Vagina (tissue), 2 donors: ENCODE measurements around the gene MEG3. TPM values are rescaled to one million over a fixed set of nuclear protein-coding genes. Genes with fewer than 3 reads are reported as not detected.

Experiments
- DNase-seq, 2 donors: peaks; one replicate each; pipeline ENCODE4 v3.0.0-alpha.2; 2017; ENCODE audit errors: extremely low spot score in 2 of 2
- H3K27ac ChIP-seq: fragments of 200-600 bp; sonication (generic); one replicate; pipeline ENCODE4 v1.5.1; 2019
- H3K27me3 ChIP-seq: fragments of 200-600 bp; sonication (generic); one replicate; pipeline ENCODE4 v1.5.1; 2019
- H3K36me3 ChIP-seq, 2 donors: fragments of 200-600 bp; sonication (generic); one replicate each; pipeline ENCODE4 v1.5.1; 2017 to 2019
- H3K4me1 ChIP-seq: fragments of 200-600 bp; sonication (generic); one replicate; pipeline ENCODE4 v1.5.1; 2019
- H3K4me3 ChIP-seq, 2 donors: fragments of 200-600 bp; sonication (generic); 1 replicate in 1 of 2; 2 replicates in 1 of 2; pipeline ENCODE4 v1.5.1; 2016 to 2019
- H3K9me3 ChIP-seq: fragments of 200-600 bp; sonication (generic); one replicate; pipeline ENCODE4 v1.5.1; 2019
- CTCF ChIP-seq, 3 experiments: fragments of 450-650 bp in 2 of 3; fragments of 200-600 bp in 1 of 3; sonication (generic) in 1 of 3; IDR thresholded peaks; one replicate each; pipeline ENCODE4 v1.5.1; 2017 to 2019; ENCODE audit warnings: antibody characterized with exemption in 3 of 3, mild to moderate bottlenecking in 2 of 3, moderate library complexity in 2 of 3
- POLR2A ChIP-seq, 2 donors: fragments of 450-650 bp; IDR thresholded peaks; one replicate each; pipeline ENCODE4 v1.6.1; 2017; ENCODE audit warnings: antibody characterized with exemption in 2 of 2, mild to moderate bottlenecking in 2 of 2, moderate library complexity in 2 of 2
- POLR2AphosphoS5 ChIP-seq, 2 donors: sonication (generic); formaldehyde crosslinking; IDR thresholded peaks; one replicate each; pipeline ENCODE4 v1.9.0; 2017; ENCODE audit warnings: antibody characterized with exemption in 2 of 2, mild to moderate bottlenecking in 2 of 2, low read depth in 1 of 2; ENCODE audit not compliant: insufficient read depth in 1 of 2
- intact Hi-C: fragments of 100-400 bp; cut with DNase I; formaldehyde crosslinking; loops from one replicate; pipeline ENCODE4 v1.15.1; 2023
- total RNA-seq: library from RNA; depleted of rRNA; stranded (reverse); fragments of >200 nt; gene quantifications from one replicate; pipeline ENCODE4 v1.2.3, GENCODE V29; 2016

MEG3 gene
- total RNA-seq, 1 donor from 2014 or later, result 126 TPM

GRCh38 chr14:100807496-100807895, 18.4 kb upstream of the MEG3 start:
- no peak overlapping the region for H3K4me3 ChIP-seq
- peaks cover 11% of the 10 kb centered on the region for H3K9me3 ChIP-seq
- no peaks in the 10 kb centered on the region for H3K4me1 ChIP-seq
- no peaks in the 10 kb centered on the region for H3K27me3 ChIP-seq
- DNase-seq, result no peak
- intact Hi-C loops, result no loop called here
- H3K27ac ChIP-seq, result no peak overlapping the region
- no peaks in the 10 kb centered on the region for H3K36me3 ChIP-seq
- TF ChIP-seq CTCF (IDR thresholded peaks at IDR 0.05), result no peak
- TF ChIP-seq POLR2AphosphoS5 (IDR thresholded peaks at IDR 0.05; ENCODE audit: insufficient read depth in 1 of 2, low read depth in 1 of 2), result no peak

GRCh38 chr14:100807979-100808734, 17.8 kb upstream of the MEG3 start:
- Histone ChIP-seq H3K36me3 (no peaks in the 10 kb centered on the region), H3K4me1 (no peaks in the 10 kb centered on the region), H3K27me3 (no peaks in the 10 kb centered on the region), H3K27ac (no peak overlapping the region), H3K4me3 (no peak overlapping the region), H3K9me3 (peaks cover 11% of the 10 kb centered on the region)
- TF ChIP-seq POLR2A (IDR thresholded peaks at IDR 0.05) (no peak), POLR2AphosphoS5 (IDR thresholded peaks at IDR 0.05; ENCODE audit: insufficient read depth in 1 of 2, low read depth in 1 of 2) (no peak), CTCF (IDR thresholded peaks at IDR 0.05) (no peak)
- no peak for DNase-seq
- intact Hi-C loops, result no loop called here

GRCh38 chr14:100810435-100810834, 15.5 kb upstream of the MEG3 start:
- DNase-seq, result no peak
- H3K27me3 ChIP-seq, result no peaks in the 10 kb centered on the region
- no peak overlapping the region for H3K4me3 ChIP-seq
- TF ChIP-seq CTCF (IDR thresholded peaks at IDR 0.05), result no peak
- TF ChIP-seq POLR2AphosphoS5 (IDR thresholded peaks at IDR 0.05; ENCODE audit: insufficient read depth in 1 of 2, low read depth in 1 of 2), result no peak
- TF ChIP-seq POLR2A (IDR thresholded peaks at IDR 0.05), result no peak
- H3K9me3 ChIP-seq, result peaks cover 11% of the 10 kb centered on the region
- H3K27ac ChIP-seq, result no peak overlapping the region
- H3K36me3 ChIP-seq, result no peaks in the 10 kb centered on the region
- H3K4me1 ChIP-seq, result no peaks in the 10 kb centered on the region
- intact Hi-C loops, result no loop called here

GRCh38 chr14:100810861-100811461, 15.0 kb upstream of the MEG3 start:
- intact Hi-C loops, result no loop called here
- Histone ChIP-seq H3K36me3 (no peaks in the 10 kb centered on the region), H3K4me1 (no peaks in the 10 kb centered on the region), H3K9me3 (peaks cover 11% of the 10 kb centered on the region), H3K27ac (no peak overlapping the region), H3K27me3 (no peaks in the 10 kb centered on the region), H3K4me3 (no peak overlapping the region)
- TF ChIP-seq CTCF (IDR thresholded peaks at IDR 0.05) (no peak), POLR2A (IDR thresholded peaks at IDR 0.05) (no peak)
- DNase-seq, result no peak

GRCh38 chr14:100813291-100813690, 12.6 kb upstream of the MEG3 start:
- Histone ChIP-seq H3K4me3 (no peak overlapping the region), H3K27ac (no peak overlapping the region), H3K27me3 (no peaks in the 10 kb centered on the region), H3K9me3 (peaks cover 8% of the 10 kb centered on the region), H3K36me3 (no peaks in the 10 kb centered on the region), H3K4me1 (no peaks in the 10 kb centered on the region)
- intact Hi-C loops, result no loop called here
- DNase-seq, result no peak
- TF ChIP-seq POLR2AphosphoS5 (IDR thresholded peaks at IDR 0.05; ENCODE audit: insufficient read depth in 1 of 2, low read depth in 1 of 2) (no peak), POLR2A (IDR thresholded peaks at IDR 0.05) (no peak), CTCF (IDR thresholded peaks at IDR 0.05) (no peak)
